Sigmoid colon (tissue), 3 donors: ENCODE results near the gene CEP104.

Experiments
- POLR2A ChIP-seq, 2 donors: fragments of 450-650 bp; IDR thresholded peaks; one replicate each; pipeline ENCODE4 v1.6.1; 2016; ENCODE audit warnings: antibody characterized with exemption in 2 of 2, mild to moderate bottlenecking in 2 of 2, moderate library complexity in 2 of 2
- TF ChIP-seq, protein P1 (sequence below), 4 experiments: fragments of 450-650 bp in 3 of 4; fragments of 200-600 bp in 1 of 4; IDR thresholded peaks; one replicate each; pipeline ENCODE4 v1.5.1; 2016 to 2019; ENCODE audit warnings: antibody characterized with exemption in 4 of 4, mild to moderate bottlenecking in 3 of 4, moderate library complexity in 2 of 4

DNA sequence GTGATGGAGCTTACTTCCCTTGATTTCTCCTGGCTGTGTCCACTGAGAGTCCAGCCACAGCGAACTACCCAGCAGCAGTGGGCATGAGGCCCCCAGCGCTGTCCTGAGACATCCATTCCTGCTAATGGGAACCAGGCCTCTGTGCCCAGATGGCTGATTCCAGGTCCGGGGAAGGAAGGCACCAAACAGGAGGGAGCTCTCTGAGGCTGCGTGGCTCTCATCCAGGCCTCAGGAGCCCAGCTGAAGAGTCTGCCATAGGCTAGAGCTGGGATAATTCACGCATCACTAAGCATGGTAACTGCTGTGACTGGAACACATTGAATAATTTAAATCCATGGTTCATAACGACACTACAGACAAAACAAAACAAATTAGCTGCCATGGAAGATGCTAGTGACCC, 36.0 kb downstream of the CEP104 start:
- TF ChIP-seq, protein P1, sequence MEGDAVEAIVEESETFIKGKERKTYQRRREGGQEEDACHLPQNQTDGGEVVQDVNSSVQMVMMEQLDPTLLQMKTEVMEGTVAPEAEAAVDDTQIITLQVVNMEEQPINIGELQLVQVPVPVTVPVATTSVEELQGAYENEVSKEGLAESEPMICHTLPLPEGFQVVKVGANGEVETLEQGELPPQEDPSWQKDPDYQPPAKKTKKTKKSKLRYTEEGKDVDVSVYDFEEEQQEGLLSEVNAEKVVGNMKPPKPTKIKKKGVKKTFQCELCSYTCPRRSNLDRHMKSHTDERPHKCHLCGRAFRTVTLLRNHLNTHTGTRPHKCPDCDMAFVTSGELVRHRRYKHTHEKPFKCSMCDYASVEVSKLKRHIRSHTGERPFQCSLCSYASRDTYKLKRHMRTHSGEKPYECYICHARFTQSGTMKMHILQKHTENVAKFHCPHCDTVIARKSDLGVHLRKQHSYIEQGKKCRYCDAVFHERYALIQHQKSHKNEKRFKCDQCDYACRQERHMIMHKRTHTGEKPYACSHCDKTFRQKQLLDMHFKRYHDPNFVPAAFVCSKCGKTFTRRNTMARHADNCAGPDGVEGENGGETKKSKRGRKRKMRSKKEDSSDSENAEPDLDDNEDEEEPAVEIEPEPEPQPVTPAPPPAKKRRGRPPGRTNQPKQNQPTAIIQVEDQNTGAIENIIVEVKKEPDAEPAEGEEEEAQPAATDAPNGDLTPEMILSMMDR (IDR thresholded peaks at IDR 0.05): no peak
- no peak for TF ChIP-seq POLR2A (IDR thresholded peaks at IDR 0.05)
